MV-4-11 (cell line): ENCODE measurements around the gene EHMT1.

Source experiments
- DNase-seq: peaks from one replicate; lab custom pipeline; 2025; lab: John Stamatoyannopoulos, UW

The EHMT1 gene

DNA sequence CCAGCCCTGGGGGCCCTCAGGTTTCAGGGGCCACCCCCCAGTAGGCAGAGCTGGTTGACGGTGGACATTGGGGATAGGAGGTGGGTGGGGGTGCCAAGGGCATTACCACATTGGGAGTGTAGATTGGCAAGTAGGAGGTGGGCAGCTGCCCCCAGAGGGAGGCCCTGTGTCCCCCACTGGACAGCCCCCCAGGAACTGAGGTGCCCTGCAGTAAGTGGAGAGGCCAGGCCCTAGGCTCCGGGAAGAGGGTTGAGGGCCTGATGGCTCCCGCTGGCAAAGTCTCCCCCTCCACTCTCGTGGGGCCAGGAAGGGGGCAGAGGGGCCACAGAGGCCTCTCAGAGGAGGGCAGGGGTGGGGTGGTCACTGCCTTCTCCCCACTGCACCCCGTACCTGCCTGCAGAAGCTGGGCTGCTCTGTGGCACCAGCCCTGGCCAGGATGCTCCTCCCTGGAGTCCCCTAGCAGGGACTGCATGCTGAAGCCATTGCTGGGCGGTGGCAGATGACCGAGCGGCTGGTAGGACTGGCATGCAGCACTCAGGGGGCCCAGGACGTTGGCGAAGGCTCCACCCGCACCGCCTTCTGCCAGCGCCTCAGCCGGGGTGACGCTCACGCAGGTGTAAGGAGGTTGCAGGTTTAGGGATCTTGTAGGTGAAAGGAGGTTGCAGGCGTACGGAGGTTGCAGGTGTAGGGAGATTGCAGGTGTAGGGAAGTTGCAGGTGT, 169.1 kb downstream of the EHMT1 start:
- no peak for DNase-seq

DNA sequence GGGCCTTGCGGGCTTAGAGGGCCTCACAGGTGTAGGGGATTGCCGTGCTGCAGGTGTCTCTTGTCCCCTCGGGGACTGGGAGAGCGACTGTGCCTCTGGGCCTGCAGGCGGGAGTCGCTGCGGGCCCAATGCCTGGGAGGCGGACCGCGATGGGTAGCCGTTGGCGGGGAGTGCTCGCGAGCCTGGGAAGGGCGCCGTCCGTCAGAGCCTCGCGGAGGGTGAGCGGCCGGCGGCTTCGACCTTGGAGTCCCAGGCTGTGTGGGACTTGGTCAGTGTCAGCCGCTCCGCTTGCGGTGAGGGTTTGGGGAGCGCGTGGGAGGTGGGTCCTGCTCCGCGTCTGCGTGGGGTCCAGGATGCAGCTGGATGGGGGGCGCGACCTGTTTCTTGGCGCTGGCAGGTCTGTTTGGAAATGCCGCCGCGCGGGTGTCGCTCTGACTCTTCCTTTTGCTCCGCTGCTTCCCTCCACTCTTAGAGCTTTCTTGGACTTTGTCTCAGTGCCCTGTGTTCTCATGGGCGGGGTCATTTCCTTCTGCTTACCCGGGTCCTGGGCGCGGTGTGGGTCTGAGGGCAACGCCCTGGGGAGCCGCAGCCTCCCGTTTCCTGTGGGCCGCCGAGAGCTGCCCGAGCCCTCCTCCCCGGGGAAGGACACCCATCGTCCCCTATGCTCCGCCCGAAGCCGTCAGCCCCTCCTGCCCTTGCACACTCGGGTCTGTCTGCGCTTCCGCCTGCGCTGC, 169.9 kb downstream of the EHMT1 start:
- DNase-seq: no peak

DNA sequence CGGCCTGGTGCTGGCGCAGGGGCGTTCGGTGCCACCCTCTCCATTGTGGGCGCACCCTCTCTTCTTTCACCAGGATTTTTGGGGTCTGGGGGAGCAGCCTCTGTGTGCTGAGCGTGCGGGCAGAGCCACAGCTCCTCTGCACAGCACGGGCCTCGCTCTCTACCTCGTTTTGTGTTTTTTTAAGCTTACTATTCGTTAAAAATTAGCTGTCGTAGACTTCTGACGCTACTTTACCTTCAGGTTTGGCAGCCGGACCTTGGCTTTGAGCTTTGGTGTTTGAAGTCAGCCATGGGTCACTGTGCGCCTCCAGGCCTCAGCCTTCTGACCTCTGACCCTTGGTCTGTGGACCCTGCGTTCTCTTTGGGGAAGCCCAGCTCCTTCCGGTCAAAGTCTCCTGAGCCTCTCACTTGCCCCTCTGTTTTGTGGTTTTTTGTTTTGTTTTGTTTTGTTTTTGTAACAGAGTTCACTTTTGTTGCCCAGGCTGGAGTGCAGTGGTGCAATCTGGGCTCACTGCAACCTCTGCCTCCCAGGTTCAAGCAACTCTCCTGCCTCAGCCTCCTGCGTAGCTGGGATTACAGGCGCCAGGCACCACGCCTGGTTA, 170.6 kb downstream of the EHMT1 start:
- no peak for DNase-seq

DNA sequence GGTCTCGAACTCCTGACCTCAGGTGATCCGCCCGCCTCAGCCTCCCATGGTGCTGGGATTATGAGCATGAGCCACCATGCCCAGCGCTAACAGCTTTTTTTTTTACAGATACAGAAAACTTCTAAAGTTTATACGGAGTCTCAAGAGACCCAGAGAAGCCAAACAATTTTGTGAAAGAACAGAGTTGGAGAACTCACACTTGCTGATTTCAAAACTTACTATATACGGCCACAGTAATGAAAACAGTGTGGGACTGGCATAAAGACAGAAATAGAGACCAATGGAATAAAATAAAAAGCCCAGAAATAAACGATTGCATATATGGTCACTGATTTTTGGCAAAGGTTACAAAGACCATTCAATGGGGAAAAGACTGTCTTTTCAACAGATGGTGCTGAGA, 173.1 kb downstream of the EHMT1 start:
- no peak for DNase-seq

DNA sequence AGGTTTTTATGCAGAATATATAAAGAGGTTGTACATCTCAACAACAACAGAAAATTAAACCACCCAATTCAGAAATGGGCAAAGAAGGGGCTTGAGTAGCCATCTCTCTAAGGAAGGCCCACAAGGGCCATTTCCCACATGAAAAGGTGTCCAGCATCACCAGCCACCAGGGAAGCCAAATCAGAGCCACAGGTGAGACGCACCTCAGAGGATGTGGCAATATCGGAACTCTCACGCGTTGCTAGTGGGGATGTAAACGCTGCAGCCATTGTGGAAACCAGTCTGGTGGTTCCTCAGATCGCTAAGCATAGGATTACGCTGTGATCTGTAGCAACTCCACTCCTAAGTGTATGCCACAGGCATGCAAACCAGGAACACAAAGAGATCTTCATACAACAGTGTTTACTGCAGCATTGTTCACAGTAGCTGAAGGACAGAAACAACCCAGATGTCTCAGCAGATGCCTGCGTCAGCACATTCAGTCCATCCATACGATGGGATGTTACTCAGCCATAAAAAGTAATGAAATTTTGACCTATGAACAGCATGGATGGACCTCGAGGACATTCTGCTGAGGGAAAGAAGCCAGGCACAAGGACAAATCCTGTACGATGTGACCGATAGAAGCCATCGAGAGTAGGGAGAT, 174.5 kb downstream of the EHMT1 start:
- DNase-seq: no peak

DNA sequence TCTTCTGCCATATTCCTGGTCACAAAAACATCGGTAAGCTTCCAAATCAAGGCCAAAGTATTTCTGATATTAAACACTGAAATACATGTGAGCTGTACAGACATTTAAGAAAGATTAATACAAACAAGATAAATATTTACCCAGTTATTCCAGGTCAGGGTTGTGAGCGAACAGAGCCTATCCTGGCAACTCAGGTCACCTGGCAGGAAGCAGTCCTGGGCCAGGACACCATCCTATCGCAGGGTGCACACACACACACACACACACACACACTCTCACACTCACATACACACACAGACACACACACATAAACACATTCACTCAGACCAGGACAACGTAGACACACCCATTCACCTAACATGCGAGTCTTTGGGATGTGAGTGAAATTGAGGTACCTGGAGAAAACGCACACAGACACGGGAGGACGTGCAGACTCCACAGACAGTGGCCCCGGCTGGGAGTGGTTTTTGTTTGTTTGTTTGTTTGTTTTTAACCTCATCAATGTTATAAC, 176.4 kb downstream of the EHMT1 start:
- no peak for DNase-seq

DNA sequence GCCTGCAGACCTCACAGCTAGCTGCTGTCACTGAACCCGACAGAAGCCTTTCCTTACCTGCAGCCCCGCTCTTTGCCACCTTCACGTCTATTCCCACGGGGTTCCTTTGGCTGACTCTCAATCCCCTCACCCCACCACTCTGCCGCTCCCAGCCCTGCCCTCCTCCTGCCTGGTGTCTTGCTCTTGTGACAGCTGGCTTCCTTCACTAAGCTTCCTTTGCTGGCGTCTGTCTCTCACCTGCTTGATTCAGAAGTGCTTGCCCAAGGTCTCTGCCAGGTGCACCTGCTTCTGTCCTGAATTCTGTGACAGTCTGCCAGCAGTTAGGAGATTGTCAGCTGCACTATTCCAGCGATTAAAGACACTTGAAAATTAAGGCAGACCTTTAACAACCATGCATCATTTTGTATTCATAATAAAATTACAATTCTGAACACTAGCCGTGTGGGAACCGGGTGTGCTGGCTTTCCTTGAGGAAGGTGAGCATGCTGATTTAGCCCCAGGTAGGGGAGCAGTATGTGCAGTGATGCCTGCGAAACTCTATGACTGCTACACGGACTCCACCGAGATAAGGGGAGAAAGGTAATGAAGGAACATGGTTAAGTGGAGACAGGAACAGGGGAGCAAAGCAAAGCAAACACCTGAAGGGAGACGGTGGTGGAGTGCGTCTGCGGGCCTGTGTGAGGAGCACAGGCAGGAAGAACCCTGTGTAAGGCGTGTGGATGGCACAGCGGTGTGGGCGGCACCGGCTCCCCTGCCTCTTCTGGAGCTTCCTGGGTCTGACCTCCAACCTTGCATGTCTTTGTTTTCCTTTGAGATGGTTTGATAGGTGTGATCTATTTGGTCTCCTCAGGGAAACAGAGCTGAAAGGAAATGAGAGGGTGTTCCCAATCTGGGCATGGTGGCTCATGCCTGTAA, 178.7 kb downstream of the EHMT1 start:
- DNase-seq: no peak

DNA sequence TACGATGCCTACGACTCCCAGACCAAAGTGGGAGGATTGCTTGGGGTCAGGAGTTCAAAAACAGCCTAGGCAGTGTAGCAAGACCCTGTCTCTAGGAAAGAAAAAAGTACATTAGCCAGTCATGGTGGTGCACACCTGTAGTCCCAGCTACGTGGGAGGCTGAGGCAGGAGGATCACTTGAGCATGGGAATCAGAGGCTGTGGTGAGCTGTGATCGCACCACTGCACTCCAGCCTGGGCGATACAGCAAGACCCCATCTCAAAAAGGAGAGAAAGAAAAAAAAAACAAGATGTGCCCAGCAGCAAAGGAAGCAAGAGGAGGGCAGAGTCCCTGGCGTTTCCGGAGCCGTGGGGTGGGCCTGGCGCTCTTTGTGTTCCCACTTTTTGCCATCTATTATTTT, 179.3 kb downstream of the EHMT1 start:
- no peak for DNase-seq

DNA sequence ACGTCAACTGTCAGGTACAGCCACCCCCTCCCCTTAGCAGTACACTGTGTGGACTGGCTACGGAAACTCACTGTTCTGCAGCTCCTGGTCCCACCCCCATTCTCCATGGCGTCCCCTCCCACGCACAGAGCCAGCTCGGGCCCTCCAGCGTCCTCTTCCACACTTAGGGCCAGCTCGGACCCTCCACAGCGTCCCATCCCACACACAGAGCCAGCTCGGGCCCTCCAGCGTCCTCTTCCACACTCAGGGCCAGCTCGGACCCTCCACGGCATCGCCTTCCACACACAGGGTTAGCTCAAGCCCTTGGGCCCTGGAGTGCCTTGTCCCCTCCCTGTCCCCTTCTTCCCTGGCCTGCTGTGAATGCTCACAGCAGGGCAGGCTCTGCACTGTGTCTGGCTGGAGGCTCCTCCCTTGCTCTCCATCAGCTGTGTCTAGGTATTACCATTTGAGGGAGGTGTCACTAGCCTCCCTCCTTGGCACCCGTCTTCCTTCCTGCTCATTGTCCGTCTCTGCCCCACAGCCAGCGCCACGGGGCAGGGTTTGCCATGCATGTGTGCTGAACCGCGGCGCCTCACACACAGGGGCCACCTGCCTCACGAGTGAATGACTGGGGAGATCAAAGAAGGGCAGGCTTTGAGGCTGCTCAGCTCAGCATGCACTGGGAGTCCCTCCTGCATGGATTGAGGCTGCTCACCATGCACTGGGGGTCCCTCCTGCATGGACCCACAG, 180.3 kb downstream of the EHMT1 start:
- DNase-seq: no peak

DNA sequence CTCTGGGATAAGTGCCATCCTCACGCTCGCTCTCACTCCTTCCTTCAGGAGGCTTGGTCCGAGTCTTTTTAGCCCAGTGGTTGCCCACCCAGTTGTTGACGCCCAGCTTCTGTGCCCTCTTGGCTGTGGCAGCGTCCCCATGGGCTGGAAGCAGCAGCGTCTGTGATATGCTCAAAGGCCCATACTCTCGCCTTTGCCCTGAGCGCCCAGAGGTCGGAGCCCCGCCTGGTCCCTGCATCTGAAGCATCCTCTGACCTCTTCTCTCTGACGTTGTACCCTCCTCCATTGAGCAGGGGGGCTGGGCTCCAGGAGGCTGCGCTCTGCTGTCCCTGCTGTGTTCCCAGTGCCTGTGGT, 180.8 kb downstream of the EHMT1 start:
- DNase-seq: no peak

DNA sequence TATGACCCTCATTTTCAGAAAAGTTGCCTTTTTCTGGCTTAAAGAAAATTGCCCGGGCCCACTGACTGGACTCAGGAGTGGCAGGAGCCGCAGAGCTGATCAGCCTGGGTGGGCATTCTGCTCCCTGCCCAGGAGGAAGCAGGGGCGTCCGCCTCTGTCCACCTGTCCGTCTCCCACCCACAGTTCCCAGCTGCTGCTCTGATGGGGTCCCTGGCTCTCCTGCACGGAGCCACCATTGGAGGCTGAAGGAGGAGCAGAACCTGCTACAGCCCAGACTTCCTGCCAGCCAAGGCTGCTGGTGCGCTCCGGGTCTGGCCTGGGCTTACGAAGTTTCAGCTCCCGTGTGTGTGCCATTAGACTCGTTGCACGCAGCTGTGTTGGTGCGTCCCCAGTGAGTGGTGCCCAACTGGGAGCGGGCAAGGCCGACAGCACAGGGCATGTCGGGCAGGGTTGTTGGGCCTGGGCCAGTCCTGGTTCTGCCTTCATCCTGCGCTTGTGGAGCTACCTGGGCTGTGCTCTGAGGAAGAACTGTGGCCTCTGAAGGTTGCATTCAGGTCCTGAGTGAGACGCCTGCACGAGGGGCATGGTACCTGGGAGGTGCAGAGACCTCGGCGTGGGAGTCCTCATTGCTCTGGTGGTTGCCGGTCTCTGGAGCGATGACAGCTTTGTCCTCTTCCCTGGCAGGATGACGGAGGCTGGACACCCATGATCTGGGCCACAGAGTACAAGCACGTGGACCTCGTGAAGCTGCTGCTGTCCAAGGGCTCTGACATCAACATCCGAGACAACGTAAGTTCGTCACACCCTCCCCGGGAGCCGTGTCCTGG, 181.6 kb downstream of the EHMT1 start:
- no peak for DNase-seq

DNA sequence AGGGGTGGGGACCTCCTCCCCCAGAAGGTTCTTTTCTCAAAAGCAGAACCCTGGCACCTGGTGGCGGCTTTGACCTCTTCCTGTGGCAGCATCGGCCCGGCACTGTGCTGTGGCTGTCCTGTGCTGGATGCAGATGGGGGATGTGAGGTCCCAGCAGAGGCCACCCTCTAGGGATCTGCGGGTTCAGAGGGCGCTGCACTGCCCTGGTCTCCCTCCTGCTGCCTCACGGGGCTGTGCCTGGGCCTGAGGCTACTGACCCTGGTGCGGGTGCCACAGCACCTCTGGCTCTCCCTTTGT, 182.2 kb downstream of the EHMT1 start:
- no peak for DNase-seq

DNA sequence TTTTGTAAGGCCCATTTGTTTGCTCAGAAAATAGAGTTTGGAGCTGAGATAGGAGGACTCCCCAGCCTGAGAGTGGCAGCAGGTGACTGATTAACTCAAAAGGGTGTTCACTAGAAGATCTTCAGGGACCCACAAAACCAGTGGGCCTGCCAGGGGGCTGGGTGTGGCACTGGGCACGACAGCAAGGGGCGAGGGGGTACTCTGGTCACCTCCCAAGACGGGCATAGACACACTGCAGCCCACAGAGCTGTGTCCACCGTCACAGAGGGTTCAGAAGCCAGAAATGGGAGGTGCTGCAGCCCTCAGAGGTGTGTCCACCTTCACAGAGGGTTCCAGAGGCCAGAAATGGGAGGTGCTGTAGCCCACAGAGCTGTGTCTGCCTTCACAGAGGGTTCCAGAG, 183.2 kb downstream of the EHMT1 start:
- no peak for DNase-seq

DNA sequence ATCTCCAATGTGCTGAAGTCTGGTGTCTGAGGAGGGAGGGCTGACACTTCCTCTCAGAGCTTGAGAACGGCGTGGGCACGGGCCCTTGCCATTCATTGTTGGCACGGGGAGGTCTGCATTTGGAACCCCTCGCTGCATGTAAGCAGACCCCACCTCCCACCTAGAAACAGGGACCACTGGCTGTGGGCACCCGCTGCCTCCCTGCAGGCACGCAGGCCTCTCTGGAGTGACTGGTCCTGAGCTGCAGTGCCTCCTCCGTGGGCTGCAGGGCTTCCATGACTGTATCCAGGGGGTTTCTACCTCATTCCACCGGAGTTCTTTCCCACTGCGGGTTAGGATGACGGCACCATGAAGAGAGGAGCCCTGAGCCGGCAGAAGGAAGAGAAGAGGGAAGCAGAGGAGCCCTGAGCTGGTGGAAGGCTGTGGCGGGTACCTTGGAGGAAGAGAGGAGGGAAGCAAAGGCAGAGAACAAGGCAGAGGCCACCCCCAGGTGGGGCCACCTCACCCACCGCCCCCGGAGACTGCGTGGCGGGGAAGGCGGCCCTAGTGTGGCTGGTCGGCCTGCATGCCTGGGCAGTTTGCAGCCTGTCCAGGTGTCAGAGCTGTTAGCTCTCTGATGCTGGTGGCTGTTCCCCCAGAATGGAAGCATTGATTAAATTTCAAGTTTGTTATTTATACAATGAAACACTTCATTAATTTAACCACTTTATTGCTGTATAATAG, 183.9 kb downstream of the EHMT1 start:
- DNase-seq: no peak

DNA sequence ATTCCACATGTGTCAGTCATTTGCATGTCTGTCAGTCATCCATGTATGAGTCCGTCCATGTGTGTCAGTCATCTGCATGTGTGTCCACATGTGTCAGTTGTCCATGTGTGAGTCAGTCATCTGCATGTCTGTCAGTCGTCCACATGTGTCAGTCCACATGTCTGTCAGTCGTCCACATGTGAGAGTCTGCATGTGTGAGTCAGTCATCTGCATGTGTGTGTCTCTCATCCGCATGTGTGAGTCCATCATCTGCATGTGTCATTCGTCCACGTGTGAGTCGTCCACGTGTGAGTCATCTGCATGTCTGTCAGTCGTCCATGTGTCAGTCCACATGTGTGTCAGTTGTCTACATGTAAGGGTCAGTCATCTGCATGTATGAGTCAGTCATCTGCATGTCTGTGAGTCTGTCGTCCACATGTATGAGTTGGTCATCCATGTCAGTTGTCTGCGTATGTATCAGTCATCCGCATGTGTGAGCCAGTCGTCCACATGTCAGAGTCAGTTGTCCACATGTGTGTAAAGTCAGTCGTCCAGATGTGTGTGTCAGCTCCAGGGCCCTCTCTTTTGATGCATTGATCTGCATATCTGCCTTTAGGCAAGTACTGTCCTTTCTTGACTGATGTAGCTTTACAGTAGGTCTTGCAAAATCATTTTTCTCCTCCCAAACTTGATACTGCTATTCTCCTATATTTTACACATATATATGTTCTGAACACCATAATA, 186.3 kb downstream of the EHMT1 start:
- DNase-seq: no peak

DNA sequence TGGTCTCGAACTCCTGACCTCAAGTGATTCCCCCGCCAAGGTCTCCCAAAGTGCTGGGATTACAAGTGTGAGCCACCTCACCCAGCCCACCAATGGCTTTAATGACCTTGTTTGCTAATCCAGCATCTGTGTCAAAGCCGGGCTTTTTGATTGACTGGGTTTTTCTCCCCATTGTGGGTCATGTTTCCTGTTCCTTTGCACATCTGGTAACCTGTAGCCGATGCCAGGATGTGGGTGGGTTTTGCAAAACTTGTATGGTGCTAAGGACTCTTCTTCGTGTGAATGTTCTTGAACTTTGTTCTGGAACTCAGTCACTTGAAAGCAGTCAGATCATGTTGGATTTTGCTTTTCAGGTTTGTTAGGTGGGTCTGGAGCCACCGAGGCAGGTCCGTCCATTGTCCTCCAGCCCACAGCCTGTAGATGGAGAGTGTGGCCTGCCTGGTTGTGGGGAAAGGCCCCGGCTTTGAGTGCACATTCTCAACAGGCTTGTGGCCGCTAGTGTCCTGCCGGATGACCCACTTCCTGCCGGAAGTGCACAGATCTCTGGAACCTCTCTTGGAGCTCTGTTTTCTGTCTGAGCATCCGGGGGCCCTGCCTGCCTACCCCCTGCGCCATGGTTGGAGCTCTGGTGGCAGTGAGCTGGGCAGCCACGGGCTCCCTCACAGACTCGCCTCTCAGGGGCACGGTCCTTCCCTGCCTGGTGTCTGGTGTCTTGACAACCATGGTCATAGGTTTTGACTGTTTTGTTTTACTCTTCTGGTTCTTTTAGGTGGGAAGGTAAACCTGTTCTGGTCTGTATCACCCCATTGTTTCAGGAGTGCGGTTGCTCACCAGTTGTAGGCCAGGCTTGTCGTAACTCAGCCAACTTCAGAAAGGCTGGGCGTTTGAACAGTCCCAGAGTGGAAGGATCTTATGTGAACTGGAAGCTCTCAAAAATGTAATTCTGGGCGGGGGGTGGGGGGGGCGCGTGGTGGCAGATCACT, 189.2 kb downstream of the EHMT1 start:
- peak; percentile 6 for DNase-seq

DNA sequence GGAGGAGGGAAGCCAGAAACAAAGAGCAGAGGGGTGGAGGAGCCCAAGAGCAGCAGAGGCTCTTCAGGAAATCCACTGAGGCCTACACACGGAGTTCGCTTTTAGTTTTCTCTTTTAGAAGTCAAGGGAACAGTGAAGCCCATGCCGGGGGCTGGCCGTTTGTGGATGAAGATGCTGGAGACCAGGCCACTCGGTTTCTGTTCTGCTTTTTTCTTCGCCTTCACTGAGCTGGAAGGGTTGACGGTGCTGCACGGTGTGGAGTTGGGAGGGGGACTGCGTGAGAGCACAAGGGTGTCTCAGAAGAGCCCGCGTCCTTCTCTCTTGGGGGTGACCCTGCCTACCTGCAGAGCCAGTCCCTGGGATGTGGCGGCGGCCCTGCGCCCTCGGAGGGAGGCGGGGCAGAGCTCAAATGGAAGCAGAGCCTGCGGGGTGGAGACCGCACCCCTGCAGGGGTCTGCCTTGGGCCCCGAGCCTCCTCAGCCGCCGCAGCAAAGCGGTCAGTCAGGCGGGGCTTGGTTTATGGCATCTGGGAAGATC, 190.3 kb downstream of the EHMT1 start:
- peak; percentile 83 for DNase-seq
